ENCODE data around the gene CACNA1F.

GRCh38 chrX:49277535-49277830 lies 44.3 kb upstream of the CACNA1F start:
- TF ChIP-seq POLR2A (IDR thresholded peaks at IDR 0.05) (no peak), CTCF (IDR thresholded peaks at IDR 0.05) (no peak)
